IPS DF 19.7 (cell line): Measurements from ENCODE around the gene ZDHHC19.
"Not testable (repeated sequence)": the region's sequence is repeated elsewhere in the genome, so short reads cannot be mapped to it uniquely, and the experiment has no call there.

Source experiments
- DNase-seq: peaks from one replicate; pipeline ENCODE4 v3.0.0-alpha.2; 2013; ENCODE audit warnings: low read depth, low spot score

Gene ZDHHC19

GRCh38 chr3:196225086-196225485 lies 13.9 kb upstream of the ZDHHC19 start:
- no peak for DNase-seq

- DNase-seq, result no peak
Measured at GRCh38 chr3:196222876-196223595, 11.8 kb upstream of the ZDHHC19 start.

- DNase-seq, result no peak
Measured at GRCh38 chr3:196220991-196221390, 9.8 kb upstream of the ZDHHC19 start.

- DNase-seq, result no peak
Measured at GRCh38 chr3:196220587-196220986, 9.4 kb upstream of the ZDHHC19 start.

- no peak for DNase-seq
Measured at GRCh38 chr3:196219970-196220311, 8.7 kb upstream of the ZDHHC19 start.

GRCh38 chr3:196219194-196219969 lies 8.2 kb upstream of the ZDHHC19 start:
- no peak for DNase-seq

- DNase-seq, result no peak
Measured at GRCh38 chr3:196218155-196218712, 7.0 kb upstream of the ZDHHC19 start.

- DNase-seq, result no peak
Measured at GRCh38 chr3:196217307-196218154, 6.3 kb upstream of the ZDHHC19 start.

GRCh38 chr3:196216681-196217211 lies 5.5 kb upstream of the ZDHHC19 start:
- DNase-seq, result no peak

GRCh38 chr3:196216089-196216564 lies 4.9 kb upstream of the ZDHHC19 start, which contains the start of gene SLC51A:
SLC51A (plus strand) TSS chr3:196216534; CDS start chr3:196216713, 179 bp downstream.
- no peak for DNase-seq

GRCh38 chr3:196215493-196216020 lies 4.4 kb upstream of the ZDHHC19 start:
- DNase-seq, result no peak

- DNase-seq, result no peak
Measured at GRCh38 chr3:196214783-196215441, 3.7 kb upstream of the ZDHHC19 start.

- not testable (repeated sequence) for DNase-seq
Measured at GRCh38 chr3:196209944-196210672, 1.1 kb downstream of the ZDHHC19 start.

GRCh38 chr3:196208942-196209695 lies 2.1 kb downstream of the ZDHHC19 start:
- no peak for DNase-seq

GRCh38 chr3:196207833-196208607 lies 3.2 kb downstream of the ZDHHC19 start:
- no peak for DNase-seq

GRCh38 chr3:196207159-196207832 lies 3.9 kb downstream of the ZDHHC19 start:
- no peak for DNase-seq

GRCh38 chr3:196205442-196206205 lies 5.6 kb downstream of the ZDHHC19 start:
- not testable (repeated sequence) for DNase-seq
